Osteocyte (in vitro differentiated cells): Measurements from ENCODE around the gene CERS3. TPM values are rescaled to one million over a fixed set of nuclear protein-coding genes. Genes with fewer than 3 reads are reported as not detected.

Experiments used
- DNase-seq: peaks from one replicate; pipeline ENCODE4 v3.0.0; 2021; ENCODE audit warnings: mixed read lengths; ENCODE audit not compliant: unreplicated experiment; ENCODE audit errors: extremely low spot score
- H3K27ac Mint-ChIP-seq: one replicate; pipeline ENCODE4 v1.8.0; 2021; ENCODE audit warnings: mild to moderate bottlenecking, mixed read lengths; ENCODE audit not compliant: unreplicated experiment
- H3K27me3 Mint-ChIP-seq: one replicate; pipeline ENCODE4 v1.8.0; 2021; ENCODE audit warnings: mixed read lengths; ENCODE audit not compliant: unreplicated experiment
- H3K36me3 Mint-ChIP-seq: one replicate; pipeline ENCODE4 v1.8.0; 2021; ENCODE audit warnings: mixed read lengths; ENCODE audit not compliant: unreplicated experiment
- H3K4me1 Mint-ChIP-seq: one replicate; pipeline ENCODE4 v1.8.0; 2021; ENCODE audit warnings: mixed read lengths; ENCODE audit not compliant: unreplicated experiment
- H3K4me3 Mint-ChIP-seq: one replicate; pipeline ENCODE4 v1.8.0; 2021; ENCODE audit warnings: mild to moderate bottlenecking, moderate library complexity, mixed read lengths; ENCODE audit not compliant: unreplicated experiment
- H3K9me3 Mint-ChIP-seq: one replicate; pipeline ENCODE4 v1.8.0; 2021; ENCODE audit warnings: mixed read lengths; ENCODE audit not compliant: unreplicated experiment
- CTCF ChIP-seq: fragments of 200-600 bp; sonication (generic); IDR thresholded peaks from 2 replicates; pipeline ENCODE4 v1.5.0; 2021; ENCODE audit warnings: antibody characterized with exemption, mild to moderate bottlenecking, moderate library complexity
- total RNA-seq: library from RNA; stranded (reverse); gene quantifications from 2 replicates; pipeline ENCODE4 v1.2.1, GENCODE V29; 2021

The CERS3 gene
- total RNA-seq, 1 donor from 2014 or later = not detected

GRCh38 chr15:100472736-100473135 lies 56.0 kb downstream of the CERS3 start:
- no peaks in the 10 kb centered on the region for H3K36me3 Mint-ChIP-seq
- TF ChIP-seq CTCF = no peak

GRCh38 chr15:100471933-100472332 lies 56.8 kb downstream of the CERS3 start:
- Mint-ChIP-seq H3K4me1 (no peaks in the 10 kb centered on the region), H3K4me3 (no peak overlapping the region), H3K36me3 (no peaks in the 10 kb centered on the region), H3K27me3 (no peaks in the 10 kb centered on the region), H3K27ac (no peak overlapping the region), H3K9me3 (peaks cover 3% of the 10 kb centered on the region)
- DNase-seq = no peak
- TF ChIP-seq CTCF = no peak

More at GRCh38 chr15:100472736-100473135, 56.0 kb downstream of the CERS3 start:
- no peak overlapping the region for H3K27ac Mint-ChIP-seq
- H3K9me3 Mint-ChIP-seq = peaks cover 5% of the 10 kb centered on the region
- DNase-seq = no peak
- H3K4me1 Mint-ChIP-seq = no peaks in the 10 kb centered on the region
- no peaks in the 10 kb centered on the region for H3K27me3 Mint-ChIP-seq
- no peak overlapping the region for H3K4me3 Mint-ChIP-seq

- no peak overlapping the region for H3K27ac Mint-ChIP-seq
- no peak for TF ChIP-seq CTCF
- H3K4me3 Mint-ChIP-seq = no peak overlapping the region
- no peak for DNase-seq
- no peaks in the 10 kb centered on the region for H3K36me3 Mint-ChIP-seq
- no peaks in the 10 kb centered on the region for H3K4me1 Mint-ChIP-seq
- peaks cover 3% of the 10 kb centered on the region for H3K9me3 Mint-ChIP-seq
- H3K27me3 Mint-ChIP-seq = no peaks in the 10 kb centered on the region
These were observed 60.5 kb downstream of the CERS3 start for GRCh38 chr15:100468285-100468684.

- Mint-ChIP-seq H3K27me3 (no peaks in the 10 kb centered on the region), H3K36me3 (no peaks in the 10 kb centered on the region), H3K4me1 (no peaks in the 10 kb centered on the region), H3K9me3 (peaks cover 3% of the 10 kb centered on the region), H3K4me3 (no peak overlapping the region), H3K27ac (no peak overlapping the region)
- DNase-seq = no peak
- no peak for TF ChIP-seq CTCF
These were observed 62.7 kb downstream of the CERS3 start for GRCh38 chr15:100466073-100466472.

GRCh38 chr15:100464888-100465287 lies 63.9 kb downstream of the CERS3 start:
- no peak for TF ChIP-seq CTCF
- Mint-ChIP-seq H3K4me1 (no peaks in the 10 kb centered on the region), H3K27me3 (no peaks in the 10 kb centered on the region), H3K9me3 (peaks cover 3% of the 10 kb centered on the region), H3K27ac (no peak overlapping the region), H3K36me3 (no peaks in the 10 kb centered on the region), H3K4me3 (no peak overlapping the region)
- no peak for DNase-seq
